Endothelial cell of umbilical vein (primary cell): ENCODE data around the gene C11orf21. TPM values are rescaled to one million over a fixed set of nuclear protein-coding genes. Genes with fewer than 3 reads are reported as not detected.

Source experiments
- BruUV-seq: library from RNA; stranded (reverse); fragments of 400-500 nt; replicated peaks from 2 replicates; lab custom pipeline; 2021; lab: Mats Ljungman, UMichigan
- CTCF ChIA-PET: fragments of 300-600, 350-600 bp; sonication (Branson Sonifier 250); formaldehyde crosslinking; loops from one replicate; lab custom pipeline; 2021; ENCODE audit warnings: antibody characterized with exemption, inconsistent platforms; lab: Charles Lee
- POLR2A ChIA-PET: fragments of 300-600, 350-600 bp; sonication (Branson Sonifier 250); formaldehyde crosslinking; loops from one replicate; lab custom pipeline; 2021; ENCODE audit warnings: antibody characterized with exemption, inconsistent platforms; lab: Charles Lee
- DNase-seq: peaks from one replicate; pipeline ENCODE4 v3.0.0-alpha.2; 2011; ENCODE audit warnings: low read depth, low spot score
- FAIRE-seq: peaks from 2 replicates; lab custom pipeline; 2011; peaks lifted over from hg19 to GRCh38; lab: Jason Lieb, UNC
- H2AFZ ChIP-seq: 2 replicates; pipeline ENCODE4 v1.6.0; 2012; ENCODE audit warnings: low read depth, low read length, control low read depth, inconsistent platforms
- H3K27ac ChIP-seq: 2 replicates; pipeline ENCODE4 v1.5.1; 2011; ENCODE audit warnings: low read depth, mild to moderate bottlenecking, control low read depth, low read length, moderate library complexity; ENCODE audit not compliant: insufficient read depth
- H3K27me3 ChIP-seq, 2 experiments: 2 replicates each; pipeline versions ENCODE4 v1.6.0 to v1.6.1; 2011; ENCODE audit warnings: low read length in 2 of 2, mixed read lengths in 1 of 2; ENCODE audit not compliant: control insufficient read depth in 2 of 2, insufficient read depth in 2 of 2
- H3K36me3 ChIP-seq, 2 experiments: 2 replicates in 1 of 2; 3 replicates in 1 of 2; pipeline ENCODE4 v1.5.1; 2011; ENCODE audit warnings: low read length in 2 of 2, mild to moderate bottlenecking in 1 of 2, moderate library complexity in 1 of 2; ENCODE audit not compliant: control insufficient read depth in 2 of 2, insufficient read depth in 2 of 2; ENCODE audit errors: extremely low read depth in 1 of 2
- H3K4me1 ChIP-seq: 3 replicates; pipeline ENCODE4 v1.5.1; 2011; ENCODE audit warnings: mild to moderate bottlenecking, low read length; ENCODE audit not compliant: control insufficient read depth, insufficient read depth; ENCODE audit errors: extremely low read depth
- H3K4me2 ChIP-seq: 2 replicates; pipeline ENCODE4 v1.6.1; 2011; ENCODE audit warnings: low read length, control low read depth, mixed read lengths; ENCODE audit not compliant: insufficient read depth
- H3K4me3 ChIP-seq, 3 experiments: fragments of 200-600 bp in 1 of 3; sonication (generic), shearing (Covaris generic) in 1 of 3; replicated peaks in 1 of 3; 2 replicates each; pipeline ENCODE4 v1.5.1; 2011 to 2016; ENCODE audit warnings: control low read depth in 3 of 3, low read length in 3 of 3, mild to moderate bottlenecking in 2 of 3, inconsistent platforms in 1 of 3, low read depth in 1 of 3, moderate library complexity in 1 of 3; ENCODE audit not compliant: insufficient read depth in 1 of 3
- H3K79me2 ChIP-seq: 2 replicates; pipeline ENCODE4 v1.6.0; 2012; ENCODE audit warnings: low read length, inconsistent platforms; ENCODE audit not compliant: control insufficient read depth, insufficient read depth
- H3K9ac ChIP-seq: replicated peaks from 2 replicates; pipeline ENCODE3; 2011; ENCODE audit warnings: low read length, control low read depth; ENCODE audit not compliant: insufficient read depth; ENCODE audit errors: extremely low read depth
- H3K9me1 ChIP-seq: replicated peaks from 3 replicates; pipeline ENCODE4 v1.6.0; 2011; ENCODE audit warnings: mild to moderate bottlenecking, low read length; ENCODE audit not compliant: control insufficient read depth, insufficient read depth; ENCODE audit errors: extremely low read depth
- H3K9me3 ChIP-seq: replicated peaks from 2 replicates; pipeline ENCODE4 v1.5.1; 2012; ENCODE audit warnings: low read length, inconsistent platforms; ENCODE audit not compliant: control insufficient read depth, insufficient read depth
- H4K20me1 ChIP-seq: replicated peaks from 2 replicates; pipeline ENCODE3; 2011; ENCODE audit warnings: mild to moderate bottlenecking, low read length; ENCODE audit not compliant: control insufficient read depth, insufficient read depth; ENCODE audit errors: extremely low read depth
- CTCF ChIP-seq, 2 donors: IDR thresholded peaks; 1 replicate in 1 of 2; 2 replicates in 1 of 2; pipeline ENCODE4 v1.5.1; 2011; ENCODE audit warnings: low read length in 2 of 2, mild to moderate bottlenecking in 2 of 2, moderate library complexity in 2 of 2, control low read depth in 1 of 2, inconsistent platforms in 1 of 2, low read depth in 1 of 2; ENCODE audit not compliant: insufficient read depth in 1 of 2; ENCODE audit errors: extremely low read depth in 1 of 2
- EZH2 ChIP-seq: IDR thresholded peaks from 2 replicates; pipeline ENCODE4 v1.6.1; 2012; ENCODE audit warnings: borderline replicate concordance, low read depth, mild to moderate bottlenecking, moderate library complexity, low read length, inconsistent platforms; ENCODE audit not compliant: severe bottlenecking
- FOS ChIP-seq: IDR thresholded peaks from 2 replicates; pipeline ENCODE4 v1.6.1; 2011; ENCODE audit warnings: mild to moderate bottlenecking, low read length, moderate library complexity, borderline replicate concordance; ENCODE audit not compliant: insufficient read depth
- GATA2 ChIP-seq: IDR thresholded peaks from 2 replicates; pipeline ENCODE4 v1.7.0; 2011; ENCODE audit warnings: low read depth, mild to moderate bottlenecking, moderate library complexity, mixed read lengths, low read length; ENCODE audit not compliant: insufficient read length, insufficient read depth
- JUN ChIP-seq: IDR thresholded peaks from 2 replicates; pipeline ENCODE4 v1.6.1; 2011; ENCODE audit warnings: borderline replicate concordance, low read depth; ENCODE audit not compliant: insufficient read length, insufficient read depth
- MYC ChIP-seq: IDR thresholded peaks from one replicate; pipeline ENCODE4 v1.6.1; 2011; ENCODE audit warnings: mild to moderate bottlenecking, low read depth, low read length
- POLR2A ChIP-seq: IDR thresholded peaks from 2 replicates; pipeline ENCODE4 v1.6.1; 2012; ENCODE audit warnings: low read depth, mild to moderate bottlenecking, control low read depth, low read length
- POLR2AphosphoS5 ChIP-seq: IDR thresholded peaks from 2 replicates; pipeline ENCODE4 v1.6.1; 2012; ENCODE audit warnings: low read depth, mild to moderate bottlenecking, control low read depth, low read length, moderate library complexity; ENCODE audit not compliant: insufficient read depth
- dilution Hi-C: fragments of 300-500 bp; cut with MboI; formaldehyde crosslinking; loops from one replicate; pipeline ENCODE4 v1.15.0; 2019; ENCODE audit warnings: low sequenced_read_pairs; ENCODE audit not compliant: extremely low pct_ligation_motif_present
- intact Hi-C: fragments of 100-400 bp; cut with micrococcal nuclease; formaldehyde crosslinking; loops from one replicate; pipeline ENCODE4 v1.10.0; 2022
- polyA plus RNA-seq, 4 experiments: library from polyadenylated mRNA; depleted of rRNA in 3 of 4; stranded (reverse) in 3 of 4; unstranded in 1 of 4; fragments of >200 nt; gene quantifications; 2 replicates each; pipeline versions ENCODE4 v1.2.1 to v1.2.3, GENCODE V29; 2011 to 2012; ENCODE audit warnings: missing spikeins in 1 of 4
- total RNA-seq: library from RNA; stranded (reverse); gene quantifications from 2 replicates; pipeline ENCODE4 v1.2.3, GENCODE V29; 2021
- TF ChIP-seq, protein P1 (sequence below): IDR thresholded peaks from 2 replicates; pipeline ENCODE4 v1.6.1; 2011; ENCODE audit not compliant: insufficient read depth, insufficient read length

Gene C11orf21
- total and polyA plus RNA-seq, 2 donors (not counting 3 experiments of a cell fraction or from before 2014, with no cell fraction given): not detected

DNA sequence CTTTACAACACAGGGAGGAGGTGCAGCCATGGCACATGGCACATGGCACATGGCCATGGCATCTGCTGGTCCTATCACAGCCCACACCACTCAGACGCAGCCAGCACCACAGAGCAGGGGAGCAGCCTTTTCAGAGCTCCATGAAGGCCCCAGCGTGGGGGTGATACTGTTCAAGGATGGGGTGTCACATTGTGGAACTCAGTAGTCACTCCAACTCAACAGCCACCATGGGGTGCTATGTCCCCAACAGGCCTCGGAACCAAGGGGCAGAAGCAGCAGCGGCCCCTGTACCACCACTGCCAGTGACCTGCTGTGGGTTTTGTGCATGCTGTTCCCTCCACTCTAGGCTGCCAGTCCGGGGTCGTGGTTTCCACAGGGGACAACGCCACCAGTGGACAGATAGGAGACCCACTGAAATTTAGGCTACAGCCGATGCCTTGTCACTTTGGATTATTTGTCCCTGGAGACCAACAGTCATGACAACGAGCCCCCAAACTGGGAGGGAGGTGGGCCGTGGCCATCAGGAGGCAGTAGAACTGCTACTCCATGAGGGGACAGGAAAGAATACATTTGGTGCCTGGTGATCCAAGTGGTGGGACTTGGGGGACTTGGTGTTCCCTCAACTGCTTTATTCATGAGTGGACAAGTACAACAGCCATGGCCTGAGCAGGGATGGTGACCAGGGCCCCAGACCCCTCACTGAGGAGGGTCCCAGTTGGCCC is 45.0 kb upstream of the C11orf21 start:
- Histone ChIP-seq H3K9ac (no peak overlapping the region), H3K36me3 (no peaks in the 10 kb centered on the region), H2AFZ (no peak overlapping the region), H3K27ac (no peak overlapping the region), H3K79me2 (no peaks in the 10 kb centered on the region), H4K20me1 (no peaks in the 10 kb centered on the region), H3K9me1 (no peaks in the 10 kb centered on the region), H3K4me1 (no peaks in the 10 kb centered on the region), H3K4me2 (no peak overlapping the region), H3K27me3 (peaks cover 0 to 3% of the 10 kb centered on the region in 2 experiments), H3K9me3 (no peaks in the 10 kb centered on the region), H3K4me3 (no peak overlapping the region)
- ChIA-PET POLR2A (no interaction called here), CTCF (interaction anchor here (1.4 kb wide), 1 partner anchor 42 kb away, joined by 4 read pairs; no protein-coding TSS in a partner anchor)
- intact Hi-C loops (no loop called here), dilution Hi-C loops (no loop called here)
- FAIRE-seq (no peak), DNase-seq (no peak)
- BruUV-seq: no TSS peak
- TF ChIP-seq FOS (no peak), POLR2AphosphoS5 (no peak), EZH2 (no peak), MYC (no peak), JUN (no peak), POLR2A (no peak), GATA2 (no peak), CTCF (IDR thresholded peaks at IDR 0.05; ENCODE audit: extremely low read depth in 1 of 2, insufficient read depth in 1 of 2, low read depth in 1 of 2, low read length in 2 of 2) (no peak)
- TF ChIP-seq, protein P1, sequence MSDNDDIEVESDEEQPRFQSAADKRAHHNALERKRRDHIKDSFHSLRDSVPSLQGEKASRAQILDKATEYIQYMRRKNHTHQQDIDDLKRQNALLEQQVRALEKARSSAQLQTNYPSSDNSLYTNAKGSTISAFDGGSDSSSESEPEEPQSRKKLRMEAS: no peak
